HUES6 (cell line): ENCODE data around the gene MEOX2.

ENCODE experiments used
- H3K27ac ChIP-seq: 2 replicates; pipeline ENCODE4 v1.7.0; 2013; ENCODE audit warnings: low read depth, mild to moderate bottlenecking, low read length, inconsistent platforms
- H3K27me3 ChIP-seq: 2 replicates; pipeline ENCODE4 v1.6.1; 2013; ENCODE audit warnings: low read length; ENCODE audit not compliant: control insufficient read depth, insufficient read depth
- H3K36me3 ChIP-seq: 2 replicates; pipeline ENCODE4 v1.6.1; 2013; ENCODE audit warnings: low read length; ENCODE audit not compliant: control insufficient read depth, insufficient read depth
- H3K4me1 ChIP-seq: 2 replicates; pipeline ENCODE4 v1.6.1; 2013; ENCODE audit warnings: low read length; ENCODE audit not compliant: control insufficient read depth, insufficient read depth
- H3K4me3 ChIP-seq: 2 replicates; pipeline ENCODE4 v1.5.1; 2013; ENCODE audit warnings: low read depth, low read length
- H3K9ac ChIP-seq: one replicate; pipeline ENCODE4 v1.6.1; 2013; ENCODE audit warnings: mild to moderate bottlenecking, low read length
- H3K9me3 ChIP-seq: 2 replicates; pipeline ENCODE4 v1.6.1; 2013; ENCODE audit warnings: low read depth, low read length; ENCODE audit not compliant: control insufficient read depth, insufficient read depth

MEOX2 gene

DNA sequence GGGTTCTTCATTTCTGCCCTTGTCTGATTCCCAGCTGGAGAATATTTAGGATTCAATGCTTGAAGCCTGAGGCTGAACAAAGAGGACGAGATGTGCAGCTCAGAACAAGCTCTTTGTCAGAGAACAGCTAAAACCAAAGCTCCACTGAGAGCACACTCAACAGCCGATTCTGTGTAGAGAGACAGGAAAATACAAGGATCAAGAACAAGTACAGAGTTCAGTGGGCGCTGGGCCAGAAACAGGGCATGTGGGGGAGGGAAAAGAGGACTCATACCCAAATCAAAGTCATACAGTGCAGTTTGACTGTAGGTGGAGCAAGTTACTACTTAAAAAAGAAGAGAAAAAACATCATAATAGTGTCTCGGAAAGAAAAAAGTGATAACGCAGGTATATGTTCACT is 124.6 kb downstream of the MEOX2 start, which contains the start of gene AGMO:
Gene AGMO, minus strand, starts transcription at position 181 of the 400 bp plus-strand sequence.
- Histone ChIP-seq H3K36me3 (no peaks in the 10 kb centered on the region), H3K9me3 (no peaks in the 10 kb centered on the region), H3K4me1 (peaks cover 6% of the 10 kb centered on the region; the same call in 1 of the 2 replicates), H3K27me3 (no peaks in the 10 kb centered on the region), H3K27ac (no peak within 1 kb of the TSS), H3K4me3 (no peak within 1 kb of the TSS), H3K9ac (no peak within 1 kb of the TSS)
